ENCODE results near the gene HDAC4. TPM values are rescaled to one million over a fixed set of nuclear protein-coding genes. Genes with fewer than 3 reads are reported as not detected.

The HDAC4 gene
- total RNA-seq, 1 experiment from 2014 or later = 32.0 TPM

DNA sequence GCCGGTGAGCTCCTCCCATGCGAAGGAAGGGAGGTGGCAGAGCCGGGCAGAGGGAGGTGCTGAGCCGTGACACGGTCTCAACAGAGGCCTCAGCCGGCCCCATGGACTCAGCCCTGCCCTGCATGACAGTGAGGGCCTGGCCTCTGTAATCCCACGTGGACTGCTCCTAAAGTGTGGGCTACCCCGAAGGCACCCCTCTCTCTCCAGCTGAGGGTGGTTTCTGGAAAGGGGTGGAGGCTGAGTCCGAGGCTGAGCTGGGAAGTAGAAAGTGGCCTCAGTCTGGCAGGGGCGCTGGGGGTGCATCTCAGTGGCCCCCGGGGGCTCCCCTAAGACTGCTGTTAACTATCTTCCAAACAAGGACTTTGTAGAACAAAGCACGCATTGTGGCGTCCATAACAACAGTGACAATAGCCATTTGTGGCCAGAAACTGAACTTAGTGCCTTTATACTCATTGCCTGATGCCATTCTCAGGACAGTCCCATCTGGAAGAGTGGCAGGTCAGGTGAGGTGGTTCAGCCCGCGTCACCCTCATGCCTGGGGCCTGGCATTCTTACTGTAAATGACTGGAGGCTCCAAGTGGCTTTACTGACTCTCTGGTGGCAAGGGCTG, 360.6 kb downstream of the HDAC4 start:
- H2BK120ac ChIP-seq (ENCODE audit: low read depth, low read length, poor library complexity, severe bottlenecking) = no peak overlapping the region
- no peak overlapping the region for H2AFZ ChIP-seq (ENCODE audit: low read length)
- H4K91ac ChIP-seq (ENCODE audit: insufficient read length, low read depth, low read length) = no peak overlapping the region
- no peaks in the 10 kb centered on the region for H3K79me2 ChIP-seq (ENCODE audit: insufficient read depth, low read length)
- Mint-ChIP-seq H3K4me3 (no peak overlapping the region), H3K9me3 (no peaks in the 10 kb centered on the region), H3K27ac (no peak overlapping the region), H3K36me3 (ENCODE audit: insufficient read depth in 1 of 3, low read depth in 3 of 3) (no peaks in the 10 kb centered on the region; a peak in 1 of 7 replicates), H3K27me3 (ENCODE audit: low read depth) (peaks cover 10% of the 10 kb centered on the region), H3K4me1 (0 out of 4 replicates have a peak, but pooled peaks cover 0 to 2% of the 10 kb centered on the region in 2 experiments)
- DNase-seq = no peak
- H3K4me2 ChIP-seq (ENCODE audit: insufficient read depth, insufficient read length, low read length) = no peak overlapping the region
- H3K23me2 ChIP-seq (ENCODE audit: insufficient read length, low read depth, low read length, poor library complexity, severe bottlenecking) = no peaks in the 10 kb centered on the region
- H3K4ac ChIP-seq (ENCODE audit: low read depth, low read length) = no peak overlapping the region
- no peak overlapping the region for H3K14ac ChIP-seq (ENCODE audit: insufficient read depth, low read length)
- no peak overlapping the region for H2BK5ac ChIP-seq (ENCODE audit: insufficient read length, low read length)
- no peaks in the 10 kb centered on the region for H3K4me1 ChIP-seq (ENCODE audit: insufficient read depth, low read length)
- no peak overlapping the region for H2AK5ac ChIP-seq (ENCODE audit: insufficient read length, low read length)
- no peak overlapping the region for H4K8ac ChIP-seq (replicated peaks; ENCODE audit: insufficient read length, low read depth, low read length)
- H3K9ac ChIP-seq (ENCODE audit: extremely low read depth, insufficient read length, low read length) = no peak overlapping the region
- H3K9me3 ChIP-seq (ENCODE audit: control insufficient read depth, low read depth, low read length) = no peaks in the 10 kb centered on the region
- no peak overlapping the region for H3K18ac ChIP-seq (ENCODE audit: insufficient read length, low read depth, low read length)
- no peaks in the 10 kb centered on the region for H4K20me1 ChIP-seq (ENCODE audit: control insufficient read depth, insufficient read depth, insufficient read length)
- no peak overlapping the region for H3K23ac ChIP-seq (ENCODE audit: insufficient read length, low read depth, low read length)
- no peaks in the 10 kb centered on the region for H3K27me3 ChIP-seq (ENCODE audit: insufficient read depth, low read length)
- no peak overlapping the region for H4K5ac ChIP-seq (ENCODE audit: insufficient read length, low read depth, low read length)
- no peak overlapping the region for H3K27ac ChIP-seq (ENCODE audit: insufficient read length, low read depth, low read length)
- H3T11ph ChIP-seq (ENCODE audit: low read length) = no peak overlapping the region
- TF ChIP-seq, protein P1, sequence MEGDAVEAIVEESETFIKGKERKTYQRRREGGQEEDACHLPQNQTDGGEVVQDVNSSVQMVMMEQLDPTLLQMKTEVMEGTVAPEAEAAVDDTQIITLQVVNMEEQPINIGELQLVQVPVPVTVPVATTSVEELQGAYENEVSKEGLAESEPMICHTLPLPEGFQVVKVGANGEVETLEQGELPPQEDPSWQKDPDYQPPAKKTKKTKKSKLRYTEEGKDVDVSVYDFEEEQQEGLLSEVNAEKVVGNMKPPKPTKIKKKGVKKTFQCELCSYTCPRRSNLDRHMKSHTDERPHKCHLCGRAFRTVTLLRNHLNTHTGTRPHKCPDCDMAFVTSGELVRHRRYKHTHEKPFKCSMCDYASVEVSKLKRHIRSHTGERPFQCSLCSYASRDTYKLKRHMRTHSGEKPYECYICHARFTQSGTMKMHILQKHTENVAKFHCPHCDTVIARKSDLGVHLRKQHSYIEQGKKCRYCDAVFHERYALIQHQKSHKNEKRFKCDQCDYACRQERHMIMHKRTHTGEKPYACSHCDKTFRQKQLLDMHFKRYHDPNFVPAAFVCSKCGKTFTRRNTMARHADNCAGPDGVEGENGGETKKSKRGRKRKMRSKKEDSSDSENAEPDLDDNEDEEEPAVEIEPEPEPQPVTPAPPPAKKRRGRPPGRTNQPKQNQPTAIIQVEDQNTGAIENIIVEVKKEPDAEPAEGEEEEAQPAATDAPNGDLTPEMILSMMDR (conservative IDR thresholded peaks at IDR 0.05) = no peak
- H3K56ac ChIP-seq (ENCODE audit: insufficient read length, low read depth, low read length) = no peak overlapping the region
- no peaks in the 10 kb centered on the region for H3K79me1 ChIP-seq (ENCODE audit: insufficient read depth, low read depth, low read length, poor library complexity, severe bottlenecking)
- H2BK12ac ChIP-seq (ENCODE audit: insufficient read length, low read depth, low read length) = no peak overlapping the region
- no peak overlapping the region for H2BK15ac ChIP-seq (ENCODE audit: low read depth, low read length)
- no peak overlapping the region for H2BK20ac ChIP-seq (ENCODE audit: low read depth, low read length, poor library complexity, severe bottlenecking)
- no CpG with 5 or more reads among the region's 15 CpGs for WGBS (ENCODE audit: extremely low coverage, insufficient read length, low lambda C conversion rate)
